NOMO-1 treated with DMSO at 0.1 percent for 48 hours (cell line): ENCODE results near the gene GABRR1.

Experiments
- DNase-seq: peaks from one replicate; lab custom pipeline; 2025; ENCODE audit not compliant: unreplicated experiment; lab: John Stamatoyannopoulos, UW

Gene GABRR1

GRCh38 chr6:89216411-89216810 lies 747 bp downstream of the GABRR1 start:
- no peak for DNase-seq

- peak; percentile 84 for DNase-seq
Observed at GRCh38 chr6:89215391-89215790, 1.8 kb downstream of the GABRR1 start.

GRCh38 chr6:89214197-89214596 lies 3.0 kb downstream of the GABRR1 start:
- peak; percentile 11 for DNase-seq

DNA sequence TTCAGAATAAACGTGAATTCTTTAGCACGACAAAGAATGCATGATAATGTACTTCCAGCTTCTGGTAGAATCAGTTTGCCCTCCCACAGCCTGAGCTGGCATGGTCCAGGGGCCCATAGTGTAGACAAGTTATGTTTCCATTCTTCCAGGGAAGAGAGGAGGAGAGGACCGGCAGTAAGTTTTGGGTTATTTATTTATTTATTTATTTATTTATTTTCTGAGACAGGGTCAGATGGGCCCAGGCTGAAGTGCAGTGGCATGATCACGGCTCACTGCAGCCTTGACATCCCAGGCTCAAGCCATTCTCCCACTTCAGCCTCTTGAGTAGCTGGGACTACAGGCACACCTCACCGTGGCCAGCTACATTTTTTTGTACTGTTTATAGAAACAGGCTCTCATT lies 4.7 kb downstream of the GABRR1 start:
- no peak for DNase-seq

DNA sequence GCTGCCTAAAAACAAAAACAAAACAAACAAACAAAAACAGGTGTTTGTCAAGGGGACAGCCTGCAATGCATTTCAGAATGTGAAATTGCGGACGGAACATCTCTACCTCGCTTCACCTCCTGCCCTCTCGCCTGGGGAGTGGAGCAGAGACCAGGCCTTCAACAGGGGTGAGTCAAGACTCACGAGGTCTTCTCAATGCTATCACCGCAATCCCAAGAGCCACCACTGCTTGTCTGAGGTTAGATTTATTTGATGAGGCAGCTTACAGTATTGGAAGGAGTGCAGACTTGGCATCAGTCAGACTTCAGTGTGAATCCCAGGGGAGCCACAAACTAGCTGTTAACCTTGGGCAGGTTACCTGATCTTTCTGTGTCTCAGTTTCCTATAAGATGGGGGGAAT lies 7.7 kb downstream of the GABRR1 start:
- no peak for DNase-seq

DNA sequence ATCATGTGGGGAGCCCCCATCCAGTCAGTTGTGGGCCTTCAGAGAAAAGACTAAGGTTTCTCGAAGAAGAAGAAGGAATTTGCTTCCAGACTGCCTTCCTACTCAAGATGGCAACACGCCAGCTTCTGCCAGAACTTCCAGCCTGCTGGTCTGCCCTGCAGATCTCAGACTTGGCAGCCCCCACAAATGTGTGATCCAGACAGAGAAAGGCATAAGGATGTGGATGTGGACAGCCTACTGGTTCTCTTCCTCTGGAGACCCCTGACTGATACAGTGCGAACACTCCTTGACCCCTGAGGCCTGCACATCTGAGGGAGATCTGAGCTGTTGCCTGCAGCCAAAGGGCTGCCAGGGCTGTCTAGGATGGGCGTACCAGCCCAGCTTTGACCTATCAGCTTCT lies 8.6 kb downstream of the GABRR1 start:
- DNase-seq, result no peak

DNA sequence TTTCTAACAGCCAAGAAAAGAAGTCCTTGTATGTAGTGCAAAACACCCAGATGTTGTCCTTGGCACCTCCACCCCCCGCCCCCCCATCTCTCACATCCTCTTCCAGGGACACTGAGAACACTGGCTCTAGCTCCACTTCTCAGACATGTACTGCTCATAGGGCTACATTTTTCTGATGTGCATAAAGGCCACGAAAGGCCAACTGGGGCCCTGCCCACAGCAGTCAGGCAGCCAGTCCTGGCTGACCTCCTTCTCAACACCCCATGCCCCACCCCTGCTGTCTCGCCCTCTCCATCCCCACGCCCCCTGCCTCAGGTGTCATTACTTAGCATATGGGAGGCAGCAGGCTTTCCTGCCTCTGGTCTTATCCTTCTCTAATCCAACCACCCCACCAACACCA lies 11.3 kb downstream of the GABRR1 start:
- DNase-seq, result no peak

DNA sequence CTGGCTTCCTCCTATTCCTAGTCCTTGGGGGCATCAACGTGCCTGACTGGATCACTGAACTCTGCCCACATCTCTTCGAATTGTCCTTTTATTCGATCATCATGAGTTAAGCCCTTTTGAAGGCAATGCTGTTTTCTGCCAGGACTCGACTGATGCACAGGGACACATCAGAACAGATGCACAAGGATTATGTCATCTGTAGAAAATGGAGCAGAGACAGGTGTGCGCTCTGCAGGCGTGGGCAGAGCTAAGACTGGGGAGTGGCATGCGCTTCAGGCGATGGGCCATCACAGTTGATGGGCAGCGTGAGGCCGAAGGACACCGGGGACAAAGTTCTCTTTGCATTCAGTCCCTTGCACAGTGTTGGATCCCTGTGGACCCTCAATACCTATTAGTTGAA lies 13.1 kb downstream of the GABRR1 start:
- DNase-seq, result no peak

DNA sequence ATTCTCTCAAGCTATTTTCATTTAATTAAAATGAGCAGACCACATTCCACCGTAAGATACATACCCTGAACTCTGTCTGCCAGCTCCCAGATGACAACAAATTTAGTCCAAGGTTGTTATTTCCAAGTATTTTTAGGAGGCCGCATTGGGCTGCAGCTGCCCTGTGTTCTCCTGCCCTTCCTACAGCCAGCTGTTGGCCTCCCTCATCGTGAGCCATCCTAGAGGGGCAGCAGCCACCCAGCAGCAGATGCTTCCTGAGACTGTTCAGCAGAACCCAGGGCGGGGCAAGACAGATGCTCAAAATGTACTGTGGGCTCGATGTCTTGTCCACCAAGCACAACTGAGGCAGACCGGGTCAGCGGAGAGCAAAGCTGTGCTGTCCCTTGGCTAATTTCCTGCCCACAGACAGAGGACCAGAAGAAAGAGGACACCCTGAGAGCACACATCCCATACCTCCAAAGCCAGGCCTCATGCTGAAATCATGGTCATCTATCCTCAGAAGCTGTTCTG lies 16.4 kb downstream of the GABRR1 start:
- no peak for DNase-seq

DNA sequence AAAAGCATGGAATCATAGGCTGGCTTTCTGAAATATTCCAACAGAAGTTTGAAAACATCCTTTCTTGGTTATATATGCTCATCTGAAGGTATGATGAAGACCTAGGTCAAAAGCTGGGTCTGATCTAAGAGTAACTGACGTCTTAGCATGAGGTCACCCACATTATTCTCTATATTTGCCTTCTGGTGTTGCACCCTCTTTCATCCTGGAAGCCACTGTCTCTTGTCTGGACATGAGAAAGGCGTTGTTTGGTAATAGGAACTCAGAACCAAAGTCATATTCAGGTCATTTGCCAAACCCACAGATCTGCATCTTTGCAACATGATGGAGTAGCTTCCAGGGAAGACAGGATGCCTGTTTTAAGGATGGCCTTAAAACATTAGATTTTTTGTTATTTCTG lies 17.6 kb downstream of the GABRR1 start:
- DNase-seq, result no peak

- DNase-seq, result no peak
Observed at GRCh38 chr6:89198235-89198634, 18.9 kb downstream of the GABRR1 start.

- no peak for DNase-seq
Observed at GRCh38 chr6:89197141-89197540, 20.0 kb downstream of the GABRR1 start.

GRCh38 chr6:89194559-89194958 lies 22.6 kb downstream of the GABRR1 start:
- DNase-seq, result no peak

DNA sequence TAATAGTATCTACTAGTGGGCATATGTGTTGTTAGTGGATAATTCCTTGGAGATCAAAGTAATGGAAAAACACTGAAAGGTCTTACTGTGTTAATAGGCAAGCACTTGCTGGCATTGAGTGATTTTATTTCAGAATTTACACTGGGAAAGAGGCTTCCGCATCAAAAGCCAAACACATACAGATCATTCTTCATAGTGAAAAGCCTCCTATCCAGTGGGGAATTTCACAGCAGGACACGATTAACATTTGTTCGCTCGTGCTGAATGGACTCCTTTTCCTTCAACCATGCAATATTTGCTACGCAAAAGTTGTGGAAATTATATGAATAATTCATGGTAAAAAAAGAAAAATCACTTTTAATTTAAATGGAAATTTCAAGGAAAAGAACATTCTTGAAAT lies 26.4 kb downstream of the GABRR1 start:
- no peak for DNase-seq

- no peak for DNase-seq
Observed at GRCh38 chr6:89187504-89187903, 29.7 kb downstream of the GABRR1 start.

GRCh38 chr6:89186762-89187161 lies 30.4 kb downstream of the GABRR1 start:
- DNase-seq, result no peak

GRCh38 chr6:89184344-89184743 lies 32.8 kb downstream of the GABRR1 start:
- no peak for DNase-seq

DNA sequence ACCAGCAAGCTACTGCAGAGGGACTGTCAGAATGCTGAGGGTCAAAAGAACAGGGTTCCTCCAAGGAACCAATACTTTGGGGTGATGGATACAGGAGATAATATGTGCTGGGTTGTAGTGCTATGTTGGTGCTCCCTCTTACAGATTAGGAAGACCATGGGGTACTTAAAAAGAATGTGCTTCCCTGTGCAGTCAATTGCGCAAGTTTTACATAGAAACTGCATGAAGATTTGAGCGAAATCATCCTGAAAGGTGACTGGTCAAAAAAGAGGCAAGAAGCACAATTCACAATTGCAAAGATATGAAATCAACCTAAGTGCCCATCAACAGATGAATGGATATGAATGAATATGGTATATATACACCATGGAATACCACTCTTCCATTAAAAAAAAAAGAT lies 33.9 kb downstream of the GABRR1 start:
- no peak for DNase-seq

GRCh38 chr6:89180971-89181370 lies 36.2 kb downstream of the GABRR1 start:
- DNase-seq, result no peak

DNA sequence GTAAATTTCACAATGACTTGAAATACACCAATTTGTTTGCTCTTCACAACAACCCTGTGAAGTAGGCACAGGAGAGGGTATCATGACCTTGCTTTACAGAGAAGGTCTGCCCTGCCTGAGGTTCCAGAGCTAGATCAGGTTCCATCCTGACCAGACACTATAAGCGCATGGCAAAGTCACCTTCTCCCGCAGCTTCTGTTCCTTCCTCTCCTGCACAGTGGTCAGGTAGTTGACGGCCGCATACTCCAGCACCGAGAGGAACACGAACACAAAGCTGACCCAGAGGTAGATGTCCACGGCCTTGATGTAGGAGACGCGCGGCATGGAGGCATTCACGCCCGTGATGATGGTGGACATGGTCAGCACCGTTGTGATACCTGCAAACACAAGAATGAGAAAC lies 37.0 kb downstream of the GABRR1 start:
- DNase-seq, result no peak

DNA sequence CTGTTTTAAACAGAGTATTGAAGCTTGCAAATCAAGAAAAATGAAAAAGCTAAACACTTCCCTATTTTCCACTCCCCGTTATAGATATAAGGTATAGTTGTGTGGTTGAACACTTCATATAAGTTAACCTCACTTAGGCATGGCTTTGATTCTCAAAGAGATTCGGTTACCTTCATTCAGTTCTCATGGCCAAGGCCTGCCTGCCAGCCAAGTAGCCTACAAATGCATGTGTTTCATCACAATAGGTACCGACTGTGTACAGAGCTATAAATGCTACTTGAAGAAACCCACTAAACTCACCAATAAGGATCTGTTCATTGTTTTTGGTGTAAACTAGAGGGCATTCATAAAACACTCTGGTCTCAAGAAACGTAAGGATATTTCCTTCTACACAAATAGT lies 43.5 kb downstream of the GABRR1 start:
- DNase-seq, result no peak

DNA sequence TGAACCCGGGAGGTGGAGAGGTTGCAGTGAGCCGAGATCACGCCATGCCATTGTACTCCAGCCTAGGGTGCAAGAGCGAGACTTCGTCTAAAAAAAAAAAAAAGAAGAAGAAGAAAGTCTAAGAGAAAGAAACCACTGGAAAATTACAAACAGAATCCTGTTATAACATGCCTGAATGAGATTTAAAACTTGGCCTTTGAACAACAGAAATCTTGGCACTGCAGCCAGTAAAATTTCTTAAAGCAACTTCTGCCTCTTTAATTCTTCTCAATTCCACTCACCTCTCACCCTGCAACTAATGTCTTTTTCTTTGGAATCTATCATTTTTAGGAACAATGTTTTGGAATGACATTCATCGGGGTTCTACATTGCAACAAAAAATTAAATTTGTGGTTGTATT lies 45.0 kb downstream of the GABRR1 start:
- DNase-seq, result no peak

GRCh38 chr6:89162047-89162371 lies 55.1 kb downstream of the GABRR1 start:
- no peak for DNase-seq
